Activated T-cell treated with anti-CD3 and anti-CD28 coated beads, Interleukin-2, amount 50 U/mL, for 72 hours (primary cell): ENCODE measurements around the gene COG3. TPM values are rescaled to one million over a fixed set of nuclear protein-coding genes. Genes with fewer than 3 reads are reported as not detected.

Experiments used
- ATAC-seq, 2 donors: fragments of 150-1000 bp; cut with Tn5 transposase; replicated peaks in 1 of 2; 2 replicates each; pipeline ENCODE4 v1.10.0; 2021; ENCODE audit warnings: moderate library complexity in 2 of 2, mild to moderate bottlenecking in 1 of 2
- DNase-seq, 2 donors: peaks; one replicate each; pipeline ENCODE4 v3.0.0; 2021 to 2022; ENCODE audit warnings: mixed read lengths in 1 of 2
- H3K27ac Mint-ChIP-seq: one replicate; pipeline ENCODE4 v1.8.0; 2022; ENCODE audit warnings: mild to moderate bottlenecking, moderate library complexity, mixed read lengths
- H3K27me3 Mint-ChIP-seq: one replicate; pipeline ENCODE4 v1.8.0; 2022; ENCODE audit warnings: low read depth, mixed read lengths
- H3K36me3 Mint-ChIP-seq, 2 donors: one replicate each; pipeline ENCODE4 v1.8.0; 2022; ENCODE audit warnings: mixed read lengths in 2 of 2, mild to moderate bottlenecking in 1 of 2; ENCODE audit not compliant: insufficient read depth in 2 of 2
- H3K4me1 Mint-ChIP-seq: one replicate; pipeline ENCODE4 v1.8.0; 2022; ENCODE audit warnings: low read depth, mixed read lengths
- H3K4me3 Mint-ChIP-seq, 2 donors: one replicate each; pipeline ENCODE4 v1.8.0; 2022; ENCODE audit warnings: mild to moderate bottlenecking in 2 of 2, mixed read lengths in 2 of 2, moderate library complexity in 2 of 2
- H3K9me3 Mint-ChIP-seq, 2 donors: one replicate each; pipeline ENCODE4 v1.8.0; 2022; ENCODE audit warnings: mixed read lengths in 2 of 2
- total RNA-seq, 2 donors: library from RNA; stranded (reverse); gene quantifications; one replicate each; pipeline ENCODE4 v1.2.3, GENCODE V29; 2022

The COG3 gene
- total RNA-seq, 2 donors from 2014 or later = 28.0 to 29.8 TPM

- H3K4me3 Mint-ChIP-seq = no peak overlapping the region
- no peak for DNase-seq
- ATAC-seq = no peak
- peaks cover 36% of the 10 kb centered on the region for H3K4me1 Mint-ChIP-seq
- peak overlapping the region; percentile 9 for H3K27ac Mint-ChIP-seq
- H3K9me3 Mint-ChIP-seq = no peaks in the 10 kb centered on the region
- peaks cover 13 to 35% of the 10 kb centered on the region in 2 donors for H3K36me3 Mint-ChIP-seq
- no peaks in the 10 kb centered on the region for H3K27me3 Mint-ChIP-seq
These were observed 56.6 kb downstream of the COG3 start for GRCh38 chr13:45521297-45521696.

- Mint-ChIP-seq H3K36me3 (peaks cover 13 to 30% of the 10 kb centered on the region in 2 donors), H3K9me3 (no peaks in the 10 kb centered on the region), H3K4me3 (no peak overlapping the region), H3K27me3 (no peaks in the 10 kb centered on the region), H3K4me1 (peaks cover 25% of the 10 kb centered on the region), H3K27ac (peak overlapping the region; percentile 55)
- DNase-seq = no peak
- ATAC-seq = no peak
These were observed 57.8 kb downstream of the COG3 start for GRCh38 chr13:45522571-45522970.

GRCh38 chr13:45527699-45528462 is 63.1 kb downstream of the COG3 start:
- no peak for ATAC-seq
- Mint-ChIP-seq H3K4me3 (no peak overlapping the region), H3K27me3 (no peaks in the 10 kb centered on the region), H3K27ac (no peak overlapping the region), H3K9me3 (no peaks in the 10 kb centered on the region), H3K36me3 (peaks cover 1 to 12% of the 10 kb centered on the region in 2 donors), H3K4me1 (peaks cover 6% of the 10 kb centered on the region)
- DNase-seq = no peak

GRCh38 chr13:45529758-45530157 is 65.0 kb downstream of the COG3 start:
- peak; percentile 31 to 48 for ATAC-seq
- H3K27me3 Mint-ChIP-seq = no peaks in the 10 kb centered on the region
- peaks cover 6% of the 10 kb centered on the region for H3K4me1 Mint-ChIP-seq
- peak overlapping the region in 1 of 2 donors; percentile 55 for H3K4me3 Mint-ChIP-seq
- no peak for DNase-seq
- H3K27ac Mint-ChIP-seq = peak overlapping the region; percentile 95
- H3K36me3 Mint-ChIP-seq = peaks cover 1 to 17% of the 10 kb centered on the region in 2 donors
- no peaks in the 10 kb centered on the region for H3K9me3 Mint-ChIP-seq

GRCh38 chr13:45534604-45535003 is 69.9 kb downstream of the COG3 start:
- Mint-ChIP-seq H3K4me3 (no peak overlapping the region), H3K27me3 (no peaks in the 10 kb centered on the region), H3K27ac (peak overlapping the region; percentile 80), H3K36me3 (peaks cover 0 to 14% of the 10 kb centered on the region in 2 donors), H3K4me1 (peaks cover 5% of the 10 kb centered on the region), H3K9me3 (no peaks in the 10 kb centered on the region)
- DNase-seq = no peak
- ATAC-seq = no peak

GRCh38 chr13:45536224-45536623 is 71.5 kb downstream of the COG3 start:
- no peak overlapping the region for H3K4me3 Mint-ChIP-seq
- no peaks in the 10 kb centered on the region for H3K9me3 Mint-ChIP-seq

GRCh38 chr13:45537516-45537915 is 72.8 kb downstream of the COG3 start:
- no peaks in the 10 kb centered on the region for H3K4me1 Mint-ChIP-seq
- DNase-seq (no peak), ATAC-seq (no peak)
- H3K27ac Mint-ChIP-seq = peak overlapping the region; percentile 85
- H3K4me3 Mint-ChIP-seq = no peak overlapping the region
- H3K9me3 Mint-ChIP-seq = no peaks in the 10 kb centered on the region
- peaks cover 0 to 9% of the 10 kb centered on the region in 2 donors for H3K36me3 Mint-ChIP-seq
- no peaks in the 10 kb centered on the region for H3K27me3 Mint-ChIP-seq

More at GRCh38 chr13:45536224-45536623, 71.5 kb downstream of the COG3 start:
- ATAC-seq = no peak
- H3K27me3 Mint-ChIP-seq = no peaks in the 10 kb centered on the region
- no peaks in the 10 kb centered on the region for H3K4me1 Mint-ChIP-seq
- H3K36me3 Mint-ChIP-seq = peaks cover 0 to 10% of the 10 kb centered on the region in 2 donors
- no peak overlapping the region for H3K27ac Mint-ChIP-seq
- DNase-seq = no peak

GRCh38 chr13:45538382-45538781 is 73.6 kb downstream of the COG3 start:
- H3K36me3 Mint-ChIP-seq = peaks cover 0 to 9% of the 10 kb centered on the region in 2 donors
- DNase-seq (no peak), ATAC-seq (peak in 1 of 2 donors; percentile 27)
- no peaks in the 10 kb centered on the region for H3K4me1 Mint-ChIP-seq
- H3K4me3 Mint-ChIP-seq = no peak overlapping the region
- H3K27me3 Mint-ChIP-seq = no peaks in the 10 kb centered on the region
- H3K27ac Mint-ChIP-seq = no peak overlapping the region
- no peaks in the 10 kb centered on the region for H3K9me3 Mint-ChIP-seq

GRCh38 chr13:45540195-45540594 is 75.5 kb downstream of the COG3 start:
- Mint-ChIP-seq H3K27ac (no peak overlapping the region), H3K36me3 (peaks cover 0 to under 1% of the 10 kb centered on the region in 2 donors), H3K9me3 (no peaks in the 10 kb centered on the region), H3K27me3 (no peaks in the 10 kb centered on the region), H3K4me1 (no peaks in the 10 kb centered on the region), H3K4me3 (no peak overlapping the region)
- ATAC-seq = no peak
- no peak for DNase-seq

GRCh38 chr13:45540864-45541263 is 76.1 kb downstream of the COG3 start:
- DNase-seq (no peak), ATAC-seq (no peak)
- Mint-ChIP-seq H3K36me3 (no peaks in the 10 kb centered on the region), H3K27me3 (no peaks in the 10 kb centered on the region), H3K27ac (no peak overlapping the region), H3K4me1 (no peaks in the 10 kb centered on the region), H3K9me3 (no peaks in the 10 kb centered on the region), H3K4me3 (no peak overlapping the region)

GRCh38 chr13:45541806-45542205 is 77.1 kb downstream of the COG3 start:
- Mint-ChIP-seq H3K27me3 (no peaks in the 10 kb centered on the region), H3K4me1 (no peaks in the 10 kb centered on the region), H3K27ac (no peak overlapping the region), H3K36me3 (no peaks in the 10 kb centered on the region), H3K9me3 (no peaks in the 10 kb centered on the region), H3K4me3 (no peak overlapping the region)
- no peak for DNase-seq
- ATAC-seq = no peak

- no peak overlapping the region for H3K4me3 Mint-ChIP-seq
- no peaks in the 10 kb centered on the region for H3K27me3 Mint-ChIP-seq
- no peaks in the 10 kb centered on the region for H3K4me1 Mint-ChIP-seq
- no peak overlapping the region for H3K27ac Mint-ChIP-seq
- no peaks in the 10 kb centered on the region for H3K36me3 Mint-ChIP-seq
- DNase-seq = no peak
- no peaks in the 10 kb centered on the region for H3K9me3 Mint-ChIP-seq
- ATAC-seq = no peak
These were observed 77.7 kb downstream of the COG3 start for GRCh38 chr13:45542391-45542790.

GRCh38 chr13:45542878-45543277 is 78.1 kb downstream of the COG3 start:
- Mint-ChIP-seq H3K9me3 (no peaks in the 10 kb centered on the region), H3K27ac (no peak overlapping the region), H3K4me3 (no peak overlapping the region), H3K36me3 (no peaks in the 10 kb centered on the region), H3K4me1 (no peaks in the 10 kb centered on the region), H3K27me3 (no peaks in the 10 kb centered on the region)
- ATAC-seq (no peak), DNase-seq (no peak)

- H3K4me3 Mint-ChIP-seq = no peak overlapping the region
- no peak for DNase-seq
- no peak overlapping the region for H3K27ac Mint-ChIP-seq
- H3K36me3 Mint-ChIP-seq = no peaks in the 10 kb centered on the region
- H3K9me3 Mint-ChIP-seq = no peaks in the 10 kb centered on the region
- no peaks in the 10 kb centered on the region for H3K27me3 Mint-ChIP-seq
- no peaks in the 10 kb centered on the region for H3K4me1 Mint-ChIP-seq
- ATAC-seq = peak in 1 of 2 donors; percentile 34
These were observed 79.8 kb downstream of the COG3 start for GRCh38 chr13:45544520-45544919.
